Stimulated activated CD8-positive, alpha-beta memory T cell treated with anti-CD3 and anti-CD28 coated beads, Interleukin-15, amount 100 ng/mL, for 4 hours (primary cell): Measurements from ENCODE around the gene CCL17.

Experiments
- DNase-seq, 2 donors: peaks; one replicate each; pipeline ENCODE4 v3.0.0-alpha.2; 2020; ENCODE audit warnings: low read depth in 2 of 2

The CCL17 gene

DNA sequence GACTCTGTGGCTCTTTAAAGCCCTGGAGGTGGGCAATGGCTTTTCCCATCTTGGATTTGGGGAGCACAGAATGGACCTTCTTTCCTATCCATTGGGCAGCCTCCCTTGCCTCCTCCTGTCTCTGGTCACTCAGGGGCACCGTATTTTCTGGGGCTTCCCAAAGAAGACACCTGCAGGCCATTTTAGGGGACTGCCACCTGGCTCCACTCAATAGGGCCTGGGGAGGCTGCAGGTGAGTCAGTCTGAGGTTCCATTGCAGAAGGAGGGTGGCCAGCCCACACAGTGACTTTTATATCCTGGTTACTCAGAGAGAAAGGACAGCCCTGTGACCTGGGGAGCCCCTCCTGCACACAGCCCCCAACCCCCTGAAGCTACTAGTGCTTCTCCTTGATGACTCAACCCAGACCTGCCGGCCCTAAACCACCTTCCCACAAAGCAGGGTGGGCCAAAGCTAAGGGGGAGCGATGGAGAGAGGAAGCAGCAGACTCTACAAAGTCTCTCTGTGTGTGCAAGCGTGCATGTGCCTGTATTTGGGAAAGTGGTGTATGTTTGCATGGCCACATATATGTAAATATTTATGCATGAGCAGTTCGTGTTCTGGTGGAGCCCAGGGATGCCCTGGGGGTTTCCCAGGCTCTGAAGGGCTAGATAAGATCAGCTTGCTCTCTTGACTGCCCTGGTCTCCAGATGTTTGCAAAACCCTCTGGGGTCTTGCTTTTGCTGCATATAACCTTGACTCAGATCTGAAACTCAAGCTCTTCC is 27.3 kb upstream of the CCL17 start:
- DNase-seq = peak in 1 of 2 donors; percentile 3

- no peak for DNase-seq
Measured at GRCh38 chr16:57379579-57379978, 25.0 kb upstream of the CCL17 start.

- no peak for DNase-seq
Measured at GRCh38 chr16:57380671-57381462, 23.7 kb upstream of the CCL17 start.

GRCh38 chr16:57381791-57382534 is 22.6 kb upstream of the CCL17 start:
- no peak for DNase-seq

DNA sequence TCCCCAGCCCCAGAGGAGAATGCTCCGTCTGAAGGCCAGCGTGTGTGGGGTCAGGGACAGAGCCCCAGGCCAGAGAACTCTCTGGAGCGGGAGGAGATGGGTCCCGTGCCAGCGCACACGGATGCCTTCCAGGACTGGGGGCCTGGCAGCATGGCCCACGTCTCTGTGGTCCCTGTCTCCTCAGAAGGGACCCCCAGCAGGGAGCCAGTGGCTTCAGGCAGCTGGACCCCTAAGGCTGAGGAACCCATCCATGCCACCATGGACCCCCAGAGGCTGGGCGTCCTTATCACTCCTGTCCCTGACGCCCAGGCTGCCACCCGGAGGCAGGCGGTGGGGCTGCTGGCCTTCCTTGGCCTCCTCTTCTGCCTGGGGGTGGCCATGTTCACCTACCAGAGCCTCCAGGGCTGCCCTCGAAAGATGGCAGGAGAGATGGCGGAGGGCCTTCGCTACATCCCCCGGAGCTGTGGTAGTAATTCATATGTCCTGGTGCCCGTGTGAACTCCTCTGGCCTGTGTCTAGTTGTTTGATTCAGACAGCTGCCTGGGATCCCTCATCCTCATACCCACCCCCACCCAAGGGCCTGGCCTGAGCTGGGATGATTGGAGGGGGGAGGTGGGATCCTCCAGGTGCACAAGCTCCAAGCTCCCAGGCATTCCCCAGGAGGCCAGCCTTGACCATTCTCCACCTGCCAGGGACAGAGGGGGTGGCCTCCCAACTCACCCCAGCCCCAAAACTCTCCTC is 21.9 kb upstream of the CCL17 start:
- no peak for DNase-seq

- no peak for DNase-seq
Measured at GRCh38 chr16:57383276-57384247, 21.0 kb upstream of the CCL17 start.

GRCh38 chr16:57384248-57385070 is 20.1 kb upstream of the CCL17 start:
- no peak for DNase-seq

DNA sequence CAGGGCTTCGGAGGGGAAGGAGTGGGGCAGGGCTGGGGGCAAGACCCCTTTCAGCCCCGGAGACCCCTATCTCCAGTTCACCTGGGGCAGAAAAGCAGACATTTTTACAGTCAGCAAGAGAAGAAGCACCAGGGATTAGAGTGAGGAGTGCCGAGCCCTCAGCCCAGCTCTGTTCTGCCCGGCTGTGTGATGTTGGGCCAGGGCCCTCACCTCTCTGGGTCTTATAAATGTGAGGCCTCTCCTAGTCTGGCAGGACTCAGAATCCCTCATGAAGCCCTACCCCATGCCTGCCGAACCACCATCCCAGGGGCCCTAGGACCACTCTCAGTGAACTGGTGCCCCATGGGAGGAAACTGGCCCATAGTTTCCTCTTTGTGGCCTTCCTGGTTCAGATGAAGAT is 19.5 kb upstream of the CCL17 start:
- DNase-seq = no peak

DNA sequence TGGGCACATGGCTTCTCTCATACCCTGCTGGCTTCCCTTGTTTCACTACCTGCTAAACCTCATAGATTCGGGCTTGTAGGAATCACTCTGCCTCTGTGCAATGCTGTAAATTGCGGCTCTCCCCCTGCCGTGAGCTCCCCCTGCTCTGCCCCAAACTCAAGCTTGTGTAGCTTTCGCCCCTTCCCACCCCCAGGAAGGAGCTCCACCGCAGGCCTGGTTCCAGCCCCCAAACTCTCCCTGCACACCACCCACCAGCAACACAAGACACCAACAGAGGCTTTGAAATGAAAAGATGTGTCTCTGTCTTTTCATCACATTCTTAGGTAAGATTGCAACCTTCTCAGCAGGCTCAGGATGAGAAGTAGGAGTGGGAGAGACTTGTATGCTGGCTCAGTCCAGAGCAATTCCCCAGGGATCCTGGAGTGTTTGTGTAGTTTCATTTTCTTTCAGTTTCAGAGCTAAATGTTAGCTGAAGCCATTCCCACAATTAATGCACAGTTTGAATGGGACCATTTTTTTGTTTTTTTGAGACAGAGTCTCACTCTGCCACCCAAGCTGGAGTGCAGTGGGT is 18.1 kb upstream of the CCL17 start:
- DNase-seq = no peak

- DNase-seq = no peak
Measured at GRCh38 chr16:57387598-57388354, 16.8 kb upstream of the CCL17 start.

DNA sequence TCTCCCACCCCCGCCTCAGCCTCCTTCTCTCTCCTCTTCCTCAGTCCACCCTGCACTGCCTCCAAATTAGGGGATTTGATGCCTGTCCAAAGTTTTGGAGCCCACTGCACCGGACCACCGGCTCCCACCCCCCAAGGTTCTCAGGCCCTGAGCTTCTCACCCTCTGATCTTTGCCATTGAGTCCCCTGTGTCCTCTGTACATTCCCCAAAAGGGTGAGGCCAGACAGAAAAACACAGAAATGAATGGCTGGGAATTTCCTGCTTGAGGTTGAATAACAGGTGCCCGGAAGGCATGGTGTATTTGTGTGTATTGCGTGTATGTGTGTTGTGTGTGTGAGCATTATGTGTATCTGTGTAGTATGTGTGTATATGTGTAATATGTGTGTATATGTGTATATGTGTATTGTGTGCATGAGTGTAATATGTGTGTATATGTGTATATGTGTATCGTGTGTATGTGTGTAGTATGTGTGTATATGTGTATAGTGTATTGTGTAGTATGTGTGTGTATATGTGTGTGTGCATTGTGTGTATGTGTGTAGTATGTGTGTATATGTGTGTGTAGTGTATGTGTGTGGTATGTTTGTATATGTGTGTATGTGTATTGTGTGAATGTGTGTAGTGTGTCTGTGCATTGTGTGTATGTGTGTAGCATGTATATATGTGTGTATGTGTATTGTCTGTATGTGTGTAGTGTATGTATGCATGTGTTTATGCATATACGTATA is 16.0 kb upstream of the CCL17 start:
- DNase-seq = no peak

DNA sequence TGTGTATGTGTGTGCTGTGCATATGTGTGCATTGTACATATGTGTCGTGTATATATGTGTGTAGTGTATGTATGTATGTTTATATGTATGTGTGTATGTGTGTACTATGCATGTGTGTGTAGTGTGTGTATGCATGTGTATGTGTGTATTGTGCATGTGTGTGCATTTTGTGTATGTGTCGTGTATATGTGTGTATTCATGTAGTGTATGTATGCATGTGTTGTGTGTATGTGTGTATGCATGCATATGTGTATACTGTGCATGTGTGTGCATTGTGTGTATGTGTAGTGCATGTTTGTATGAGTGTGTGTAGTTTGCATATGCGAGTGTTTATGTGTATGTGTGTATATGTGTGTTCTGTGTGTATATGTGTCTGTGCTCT is 15.5 kb upstream of the CCL17 start:
- no peak for DNase-seq

GRCh38 chr16:57390636-57391295 is 13.8 kb upstream of the CCL17 start:
- DNase-seq = no peak

- no peak for DNase-seq
Measured at GRCh38 chr16:57391300-57391699, 13.3 kb upstream of the CCL17 start.

- no peak for DNase-seq
Measured at GRCh38 chr16:57391708-57392107, 12.9 kb upstream of the CCL17 start.

GRCh38 chr16:57392694-57393093 is 11.9 kb upstream of the CCL17 start:
- no peak for DNase-seq

- DNase-seq = no peak
Measured at GRCh38 chr16:57394444-57394843, 10.1 kb upstream of the CCL17 start.
